H1 (cell line): Measurements from ENCODE around the gene NSUN7. TPM values are rescaled to one million over a fixed set of nuclear protein-coding genes. Genes with fewer than 3 reads are reported as not detected.

Experiments
- ASH2L ChIP-seq: fragments of 200-600, 300-600 bp; sonication (generic); IDR thresholded peaks from one replicate; pipeline ENCODE4 v1.7.1; 2017; ENCODE audit warnings: low read length
- BACH1 ChIP-seq: IDR thresholded peaks from 2 replicates; pipeline ENCODE4 v1.6.1; 2012; ENCODE audit warnings: low read length, improper control_type of control experiment
- BCL11A ChIP-seq, 2 experiments: IDR thresholded peaks; one replicate each; pipeline ENCODE4 v1.6.1; 2011; ENCODE audit warnings: low read depth in 2 of 2, low read length in 2 of 2, mild to moderate bottlenecking in 2 of 2
- BRCA1 ChIP-seq: IDR thresholded peaks from 2 replicates; pipeline ENCODE4 v1.6.1; 2012; ENCODE audit warnings: low read depth, low read length, improper control_type of control experiment
- CEBPB ChIP-seq: IDR thresholded peaks from 2 replicates; pipeline ENCODE4 v1.6.1; 2012; ENCODE audit warnings: low read depth, low read length
- CHD1 ChIP-seq: IDR thresholded peaks from 2 replicates; pipeline ENCODE4 v1.6.1; 2012; ENCODE audit warnings: low read depth, low read length, improper control_type of control experiment
- CREB1 ChIP-seq: IDR thresholded peaks from 2 replicates; pipeline ENCODE4 v1.6.1; 2012; ENCODE audit warnings: inconsistent platforms
- EP300 ChIP-seq, 2 experiments: IDR thresholded peaks; 1 replicate in 1 of 2; 2 replicates in 1 of 2; pipeline ENCODE4 v1.6.1; 2011 to 2012; ENCODE audit warnings: low read depth in 2 of 2, low read length in 2 of 2, mild to moderate bottlenecking in 2 of 2, borderline replicate concordance in 1 of 2, inconsistent platforms in 1 of 2, moderate library complexity in 1 of 2
- GTF2F1 ChIP-seq: IDR thresholded peaks from 2 replicates; pipeline ENCODE4 v1.6.1; 2012; ENCODE audit warnings: low read depth, low read length, improper control_type of control experiment, borderline replicate concordance
- JUN ChIP-seq: IDR thresholded peaks from 2 replicates; pipeline ENCODE4 v1.6.1; 2011; ENCODE audit warnings: low read depth, mild to moderate bottlenecking, improper control_type of control experiment, low read length
- KDM1A ChIP-seq: fragments of 200-600, 300-600 bp; sonication (generic); IDR thresholded peaks from 2 replicates; pipeline ENCODE4 v1.7.1; 2016; ENCODE audit warnings: mild to moderate bottlenecking, low read length, borderline replicate concordance
- MAFK ChIP-seq: IDR thresholded peaks from 2 replicates; pipeline ENCODE4 v1.6.1; 2012; ENCODE audit warnings: low read depth, mild to moderate bottlenecking, improper control_type of control experiment, low read length
- MAX ChIP-seq: IDR thresholded peaks from 2 replicates; pipeline ENCODE4 v1.6.1; 2012; ENCODE audit warnings: inconsistent platforms
- PHF8 ChIP-seq: fragments of 200-600 bp; sonication (generic); conservative IDR thresholded peaks from 2 replicates; pipeline ENCODE4 v1.7.1; 2012; ENCODE audit warnings: low read depth, mild to moderate bottlenecking, inconsistent platforms, low read length, moderate library complexity
- POLR2A ChIP-seq, 2 experiments: IDR thresholded peaks; 1 replicate in 1 of 2; 2 replicates in 1 of 2; pipeline ENCODE4 v1.6.1; 2011; ENCODE audit warnings: low read depth in 2 of 2, low read length in 2 of 2, mild to moderate bottlenecking in 2 of 2; ENCODE audit errors: control extremely low read depth in 1 of 2
- RXRA ChIP-seq: IDR thresholded peaks from 2 replicates; pipeline ENCODE4 v1.6.1; 2011; ENCODE audit warnings: low read depth, mild to moderate bottlenecking, low read length, moderate library complexity; ENCODE audit not compliant: insufficient read depth
- SAP30 ChIP-seq: fragments of 300-600 bp; sonication (generic); IDR thresholded peaks from 2 replicates; pipeline ENCODE4 v1.7.1; 2012; ENCODE audit warnings: low read length, moderate library complexity, mild to moderate bottlenecking, inconsistent platforms; ENCODE audit not compliant: insufficient read depth, insufficient replicate concordance
- SIN3A ChIP-seq, 2 experiments: IDR thresholded peaks in 1 of 2; conservative IDR thresholded peaks in 1 of 2; 2 replicates each; pipeline ENCODE4 v1.6.1; 2011 to 2012; ENCODE audit warnings: low read length in 2 of 2, improper control_type of control experiment in 1 of 2, low read depth in 1 of 2, mild to moderate bottlenecking in 1 of 2
- SP1 ChIP-seq: IDR thresholded peaks from 2 replicates; pipeline ENCODE4 v1.6.1; 2011; ENCODE audit warnings: low read depth, low read length
- SP4 ChIP-seq: IDR thresholded peaks from 2 replicates; pipeline ENCODE4 v1.6.1; 2012; ENCODE audit warnings: low read length, inconsistent platforms
- SUZ12 ChIP-seq: fragments of 200-600 bp; sonication (generic); IDR thresholded peaks from 2 replicates; pipeline ENCODE4 v1.6.1; 2012; ENCODE audit warnings: mild to moderate bottlenecking, inconsistent platforms, low read length, moderate library complexity, mixed read lengths
- TAF7 ChIP-seq: optimal IDR thresholded peaks from 2 replicates; pipeline ENCODE3; 2011; ENCODE audit warnings: low read depth, mild to moderate bottlenecking, inconsistent platforms, low read length, moderate library complexity, borderline replicate concordance
- TBP ChIP-seq: IDR thresholded peaks from 2 replicates; pipeline ENCODE4 v1.6.1; 2011; ENCODE audit warnings: low read depth, low read length, improper control_type of control experiment
- ZNF274 ChIP-seq: IDR thresholded peaks from 2 replicates; pipeline ENCODE4 v1.7.0; 2012; ENCODE audit warnings: low read length, borderline replicate concordance; ENCODE audit errors: extremely low read depth
- polyA plus RNA-seq, 7 experiments: library from polyadenylated mRNA; depleted of rRNA in 3 of 7; stranded (reverse) in 5 of 7; unstranded in 2 of 7; fragments of >200 nt in 5 of 7; fragments of 200-250 nt in 2 of 7; gene quantifications; 1 replicate in 5 of 7; 2 replicates in 1 of 7; 4 replicates in 1 of 7; pipeline versions ENCODE4 v1.2.1 to v1.2.3, GENCODE V29; 2011 to 2013; ENCODE audit warnings: missing spikeins in 2 of 7, mixed read lengths in 2 of 7
- total RNA-seq: library from RNA; stranded (reverse); fragmentation: NEBNext Ultra II Directional; extraction: Animal tissue kit (Norgen Biotek cat#: 25700); gene quantifications from 2 replicates; pipeline ENCODE4 v1.2.1, GENCODE V29; 2021
- TF ChIP-seq, protein P1 (sequence below): IDR thresholded peaks from 2 replicates; pipeline ENCODE4 v1.6.1; 2011; ENCODE audit warnings: low read length, improper control_type of control experiment

Gene NSUN7
- total and polyA plus RNA-seq, 2 of the 8 experiments (the other 6 are each of a cell fraction or from before 2014, with no cell fraction given) = 8.8 to 24.4 TPM

DNA sequence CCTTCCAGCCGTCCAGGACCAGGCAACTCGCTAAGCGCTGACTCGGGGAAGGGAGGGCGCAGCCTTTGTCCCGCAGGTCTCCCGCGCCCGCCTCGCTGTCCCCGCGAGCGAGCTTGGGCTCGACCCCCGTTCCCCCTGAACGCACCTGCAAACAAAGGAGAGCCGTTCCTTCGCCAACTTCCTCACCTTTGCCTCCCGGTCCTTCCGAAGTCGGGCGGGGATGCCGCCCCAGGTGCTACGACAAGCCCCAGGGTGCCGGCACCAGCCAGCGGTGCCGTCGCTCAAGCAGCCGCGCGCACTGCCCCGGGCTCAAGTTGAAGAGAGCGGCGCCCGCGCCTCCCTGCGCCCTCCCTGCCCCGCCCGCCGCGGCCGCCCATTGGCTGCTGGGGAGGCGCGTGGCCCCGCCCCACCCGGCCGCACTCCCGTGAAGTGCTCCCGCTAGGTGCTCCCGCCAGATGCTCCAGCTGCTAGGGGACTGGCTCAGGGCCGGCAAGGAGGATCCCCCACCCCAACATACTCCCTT is 107.1 kb downstream of the NSUN7 start (continued):
- no peak for TF ChIP-seq SAP30
- peak in 1 of 2 experiments; percentile 30; a peak in 1 of 4 replicates for TF ChIP-seq SIN3A (conservative IDR thresholded peaks at IDR 0.05 in 1 of 2, IDR thresholded peaks at IDR 0.05 in 1 of 2; ENCODE audit: low read depth in 1 of 2, low read length in 2 of 2)
- no peak for TF ChIP-seq EP300 (IDR thresholded peaks at IDR 0.05; ENCODE audit: borderline replicate concordance in 1 of 2, low read depth in 2 of 2, low read length in 2 of 2)
- TF ChIP-seq MAX = peak; percentile 43
- TF ChIP-seq CHD1 = no peak
- TF ChIP-seq SP4 = no peak
- TF ChIP-seq JUN = no peak
- TF ChIP-seq RXRA = no peak
- TF ChIP-seq BACH1 = no peak
- TF ChIP-seq TAF7 = peak; percentile 88
- TF ChIP-seq BRCA1 = no peak
- no peak for TF ChIP-seq BCL11A (IDR thresholded peaks at IDR 0.05; ENCODE audit: low read depth in 2 of 2, low read length in 2 of 2)
- TF ChIP-seq TBP = peak; percentile 72
- no peak; the same call in 1 of the 2 replicates for TF ChIP-seq CREB1
- no peak for TF ChIP-seq CEBPB
- no peak for TF ChIP-seq SP1
- peak; percentile 98 for TF ChIP-seq PHF8
- TF ChIP-seq, protein P1, sequence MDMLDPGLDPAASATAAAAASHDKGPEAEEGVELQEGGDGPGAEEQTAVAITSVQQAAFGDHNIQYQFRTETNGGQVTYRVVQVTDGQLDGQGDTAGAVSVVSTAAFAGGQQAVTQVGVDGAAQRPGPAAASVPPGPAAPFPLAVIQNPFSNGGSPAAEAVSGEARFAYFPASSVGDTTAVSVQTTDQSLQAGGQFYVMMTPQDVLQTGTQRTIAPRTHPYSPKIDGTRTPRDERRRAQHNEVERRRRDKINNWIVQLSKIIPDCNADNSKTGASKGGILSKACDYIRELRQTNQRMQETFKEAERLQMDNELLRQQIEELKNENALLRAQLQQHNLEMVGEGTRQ = peak; percentile 27; the same call in 1 of the 2 replicates
- TF ChIP-seq POLR2A (IDR thresholded peaks at IDR 0.05; ENCODE audit: control extremely low read depth in 1 of 2, low read depth in 2 of 2, low read length in 2 of 2) = peak; percentile 94 to 98
- peak; percentile 78 for TF ChIP-seq ASH2L
- no peak for TF ChIP-seq ZNF274
- TF ChIP-seq GTF2F1 = 0 out of 2 replicates have a peak, but pooled peaks have one; percentile 6
- TF ChIP-seq MAFK = no peak
- TF ChIP-seq KDM1A = peak; percentile 62; the same call in 1 of the 2 replicates
- TF ChIP-seq SUZ12 = no peak
